Endothelial cell (in vitro differentiated cells): ENCODE measurements around the gene MGAT5. TPM values are rescaled to one million over a fixed set of nuclear protein-coding genes. Genes with fewer than 3 reads are reported as not detected.

Experiments
- DNase-seq: peaks from one replicate; pipeline ENCODE4 v3.0.0; 2021; ENCODE audit warnings: low spot score
- H3K27ac Mint-ChIP-seq: one replicate; pipeline ENCODE4 v1.8.0; 2021; ENCODE audit warnings: mixed read lengths, inconsistent platforms; ENCODE audit not compliant: unreplicated experiment
- H3K27me3 Mint-ChIP-seq: one replicate; pipeline ENCODE4 v1.8.0; 2021; ENCODE audit warnings: mild to moderate bottlenecking, moderate library complexity, mixed read lengths, inconsistent platforms; ENCODE audit not compliant: unreplicated experiment
- H3K36me3 Mint-ChIP-seq: one replicate; pipeline ENCODE4 v1.8.0; 2021; ENCODE audit warnings: mild to moderate bottlenecking, low read depth, mixed read lengths, inconsistent platforms; ENCODE audit not compliant: unreplicated experiment
- H3K4me1 Mint-ChIP-seq: one replicate; pipeline ENCODE4 v1.8.0; 2021; ENCODE audit warnings: mild to moderate bottlenecking, mixed read lengths, inconsistent platforms; ENCODE audit not compliant: unreplicated experiment
- H3K4me3 Mint-ChIP-seq: one replicate; pipeline ENCODE4 v1.8.0; 2021; ENCODE audit warnings: mild to moderate bottlenecking, mixed read lengths, inconsistent platforms; ENCODE audit not compliant: unreplicated experiment
- H3K9me3 Mint-ChIP-seq: one replicate; pipeline ENCODE4 v1.8.0; 2021; ENCODE audit warnings: mixed read lengths, inconsistent platforms; ENCODE audit not compliant: unreplicated experiment
- CTCF ChIP-seq: fragments of 200-600 bp; sonication (generic); IDR thresholded peaks from one replicate; pipeline ENCODE4 v1.5.0; 2021; ENCODE audit warnings: antibody characterized with exemption; ENCODE audit not compliant: unreplicated experiment
- total RNA-seq: library from RNA; stranded (reverse); fragmentation: NEBNext Ultra II Directional; extraction: Animal tissue kit (Norgen Biotek cat#: 25700); gene quantifications from one replicate; pipeline ENCODE4 v1.2.1, GENCODE V29; 2021; ENCODE audit not compliant: unreplicated experiment

The MGAT5 gene
- total RNA-seq, 1 donor from 2014 or later = 124 TPM

GRCh38 chr2:134245340-134245984, 8.4 kb upstream of the MGAT5 start:
- H3K27ac Mint-ChIP-seq = no peak overlapping the region
- no peaks in the 10 kb centered on the region for H3K36me3 Mint-ChIP-seq
- peak; percentile 80 for DNase-seq
- H3K27me3 Mint-ChIP-seq = peaks cover 1% of the 10 kb centered on the region
- H3K4me1 Mint-ChIP-seq = peaks cover 27% of the 10 kb centered on the region
- H3K4me3 Mint-ChIP-seq = no peak overlapping the region
- peak; percentile 69 for TF ChIP-seq CTCF
- no peaks in the 10 kb centered on the region for H3K9me3 Mint-ChIP-seq

- Mint-ChIP-seq H3K4me3 (no peak overlapping the region), H3K27me3 (peaks cover 1% of the 10 kb centered on the region), H3K27ac (no peak overlapping the region), H3K4me1 (peaks cover 36% of the 10 kb centered on the region), H3K9me3 (no peaks in the 10 kb centered on the region), H3K36me3 (no peaks in the 10 kb centered on the region)
- DNase-seq = no peak
- TF ChIP-seq CTCF = no peak
Measured at GRCh38 chr2:134246154-134246874, 7.6 kb upstream of the MGAT5 start.

GRCh38 chr2:134247679-134248078, 6.2 kb upstream of the MGAT5 start:
- DNase-seq = no peak
- H3K4me1 Mint-ChIP-seq = peaks cover 43% of the 10 kb centered on the region
- H3K4me3 Mint-ChIP-seq = no peak overlapping the region
- no peak overlapping the region for H3K27ac Mint-ChIP-seq
- TF ChIP-seq CTCF = no peak
- no peaks in the 10 kb centered on the region for H3K9me3 Mint-ChIP-seq
- H3K36me3 Mint-ChIP-seq = no peaks in the 10 kb centered on the region
- H3K27me3 Mint-ChIP-seq = peaks cover 4% of the 10 kb centered on the region

- Mint-ChIP-seq H3K27me3 (peaks cover 6% of the 10 kb centered on the region), H3K4me3 (no peak overlapping the region), H3K9me3 (no peaks in the 10 kb centered on the region), H3K4me1 (peaks cover 50% of the 10 kb centered on the region), H3K27ac (no peak overlapping the region), H3K36me3 (no peaks in the 10 kb centered on the region)
- no peak for DNase-seq
- TF ChIP-seq CTCF = no peak
Measured at GRCh38 chr2:134248913-134249312, 5.0 kb upstream of the MGAT5 start.

GRCh38 chr2:134249755-134250154, 4.1 kb upstream of the MGAT5 start:
- Mint-ChIP-seq H3K27ac (no peak overlapping the region), H3K9me3 (no peaks in the 10 kb centered on the region), H3K36me3 (peaks cover 1% of the 10 kb centered on the region), H3K27me3 (peaks cover 7% of the 10 kb centered on the region), H3K4me3 (no peak overlapping the region), H3K4me1 (peaks cover 51% of the 10 kb centered on the region)
- TF ChIP-seq CTCF = no peak
- no peak for DNase-seq
